IPS-20b (cell line): Measurements from ENCODE around the gene PROM1.

Source experiments
- H3K27ac ChIP-seq: one replicate; pipeline ENCODE4 v1.5.1; 2013; ENCODE audit warnings: low read length
- H3K27me3 ChIP-seq: 2 replicates; pipeline ENCODE4 v1.6.1; 2013; ENCODE audit warnings: mild to moderate bottlenecking, low read length, inconsistent platforms; ENCODE audit not compliant: insufficient read depth
- H3K36me3 ChIP-seq: 2 replicates; pipeline ENCODE4 v1.6.1; 2013; ENCODE audit warnings: low read depth, mild to moderate bottlenecking, inconsistent platforms, low read length, moderate library complexity; ENCODE audit not compliant: insufficient read depth
- H3K4me1 ChIP-seq: 2 replicates; pipeline ENCODE4 v1.6.1; 2013; ENCODE audit warnings: mild to moderate bottlenecking, control low read depth, inconsistent platforms, low read length, moderate library complexity; ENCODE audit not compliant: insufficient read depth
- H3K4me3 ChIP-seq: 2 replicates; pipeline ENCODE4 v1.5.1; 2013; ENCODE audit warnings: mild to moderate bottlenecking, low read length, inconsistent platforms
- H3K9ac ChIP-seq: 2 replicates; pipeline ENCODE4 v1.6.1; 2013; ENCODE audit warnings: low read depth, mild to moderate bottlenecking, inconsistent platforms, low read length, moderate library complexity
- H3K9me3 ChIP-seq: 2 replicates; pipeline ENCODE4 v1.6.1; 2013; ENCODE audit warnings: mild to moderate bottlenecking, low read depth, low read length, inconsistent platforms; ENCODE audit not compliant: insufficient read depth

PROM1 gene, protein sequence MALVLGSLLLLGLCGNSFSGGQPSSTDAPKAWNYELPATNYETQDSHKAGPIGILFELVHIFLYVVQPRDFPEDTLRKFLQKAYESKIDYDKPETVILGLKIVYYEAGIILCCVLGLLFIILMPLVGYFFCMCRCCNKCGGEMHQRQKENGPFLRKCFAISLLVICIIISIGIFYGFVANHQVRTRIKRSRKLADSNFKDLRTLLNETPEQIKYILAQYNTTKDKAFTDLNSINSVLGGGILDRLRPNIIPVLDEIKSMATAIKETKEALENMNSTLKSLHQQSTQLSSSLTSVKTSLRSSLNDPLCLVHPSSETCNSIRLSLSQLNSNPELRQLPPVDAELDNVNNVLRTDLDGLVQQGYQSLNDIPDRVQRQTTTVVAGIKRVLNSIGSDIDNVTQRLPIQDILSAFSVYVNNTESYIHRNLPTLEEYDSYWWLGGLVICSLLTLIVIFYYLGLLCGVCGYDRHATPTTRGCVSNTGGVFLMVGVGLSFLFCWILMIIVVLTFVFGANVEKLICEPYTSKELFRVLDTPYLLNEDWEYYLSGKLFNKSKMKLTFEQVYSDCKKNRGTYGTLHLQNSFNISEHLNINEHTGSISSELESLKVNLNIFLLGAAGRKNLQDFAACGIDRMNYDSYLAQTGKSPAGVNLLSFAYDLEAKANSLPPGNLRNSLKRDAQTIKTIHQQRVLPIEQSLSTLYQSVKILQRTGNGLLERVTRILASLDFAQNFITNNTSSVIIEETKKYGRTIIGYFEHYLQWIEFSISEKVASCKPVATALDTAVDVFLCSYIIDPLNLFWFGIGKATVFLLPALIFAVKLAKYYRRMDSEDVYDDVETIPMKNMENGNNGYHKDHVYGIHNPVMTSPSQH

DNA sequence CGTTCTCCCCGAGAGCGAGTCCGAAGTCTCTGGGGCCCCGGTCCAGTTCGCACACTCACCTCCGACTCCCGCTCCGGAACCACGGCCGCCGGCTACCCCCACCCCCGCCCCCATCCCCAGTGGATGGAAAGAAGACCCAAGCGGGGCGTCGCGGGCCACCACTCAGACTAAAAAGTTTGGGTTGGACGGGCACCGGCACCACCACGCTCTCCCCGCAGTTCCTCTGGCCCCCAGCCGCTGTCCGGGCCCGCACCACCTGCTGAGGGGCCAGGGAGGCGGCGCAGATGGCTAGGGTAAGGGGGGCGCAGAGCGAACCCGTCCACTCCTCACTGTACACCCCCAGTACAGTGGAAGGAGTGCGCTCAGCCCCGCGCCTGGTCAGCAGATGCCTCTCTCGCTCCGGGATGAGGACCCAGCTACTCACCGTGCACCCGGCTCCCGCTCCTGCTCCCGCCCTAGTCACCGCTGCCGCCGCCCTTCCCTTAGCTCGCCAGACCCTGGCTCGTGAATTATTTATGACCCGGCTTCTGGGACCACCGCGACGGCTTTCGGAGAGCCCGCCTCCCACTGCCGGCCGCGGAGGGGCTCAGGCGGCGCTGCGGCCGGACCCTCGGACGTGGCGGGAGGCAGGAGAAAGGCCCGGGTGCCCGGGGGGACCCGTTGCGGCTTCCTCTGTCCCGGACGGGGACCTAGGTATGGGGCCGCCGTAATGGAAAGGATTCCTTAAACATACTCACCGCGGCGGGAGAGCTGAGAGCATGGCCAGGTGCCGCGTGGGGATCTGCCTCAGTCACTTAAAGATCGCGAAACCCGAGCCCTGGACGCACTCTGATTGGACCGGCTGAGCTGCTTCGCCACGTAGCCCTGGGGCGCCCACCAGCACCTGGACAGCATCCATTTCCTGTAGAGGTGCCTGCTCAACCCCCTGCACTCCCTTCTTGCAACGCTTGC, at the start of gene PROM1:
TSS of gene PROM1 (minus strand) at position 783 of the 951 bp plus-strand sequence. CDS start 8,117 bp downstream, outside the sequence.
- peaks cover 51% of the 10 kb centered on the region for H3K27me3 ChIP-seq
- H3K9ac ChIP-seq, result peak within 1 kb of the TSS; percentile 96
- H3K9me3 ChIP-seq, result no peaks in the 10 kb centered on the region
- no peak within 1 kb of the TSS for H3K27ac ChIP-seq
- peaks cover 9% of the 10 kb centered on the region; the same call in 1 of the 2 replicates for H3K36me3 ChIP-seq
- peak within 1 kb of the TSS; percentile 93 for H3K4me3 ChIP-seq
- H3K4me1 ChIP-seq, result peaks cover 12% of the 10 kb centered on the region; the same call in 1 of the 2 replicates

DNA sequence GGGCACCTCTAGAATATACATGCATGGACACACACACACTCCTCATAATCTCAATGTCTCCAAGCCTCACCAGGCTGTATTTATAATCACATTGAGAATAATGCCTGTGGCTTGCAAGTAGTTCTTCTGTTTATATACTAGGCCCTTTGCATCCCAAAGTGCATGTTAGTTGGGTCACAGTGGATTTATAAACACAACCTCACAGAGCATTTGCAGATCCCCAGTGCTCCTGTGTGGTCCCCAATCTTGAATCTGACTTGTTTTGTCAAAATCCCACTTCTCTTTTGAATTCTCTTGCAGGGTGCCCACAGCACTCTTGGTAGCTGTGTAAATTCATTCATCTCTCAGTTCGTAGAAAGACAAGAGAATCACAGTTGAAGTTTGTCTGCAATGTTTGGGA, 49.6 kb upstream of the PROM1 start:
- Histone ChIP-seq H3K9ac (no peak overlapping the region), H3K36me3 (no peaks in the 10 kb centered on the region), H3K27ac (no peak overlapping the region), H3K4me3 (no peak overlapping the region), H3K4me1 (no peaks in the 10 kb centered on the region), H3K27me3 (no peaks in the 10 kb centered on the region), H3K9me3 (no peaks in the 10 kb centered on the region)

GRCh38 chr4:16131293-16131692, 47.5 kb upstream of the PROM1 start:
- Histone ChIP-seq H3K9ac (no peak overlapping the region), H3K36me3 (no peaks in the 10 kb centered on the region), H3K4me1 (no peaks in the 10 kb centered on the region), H3K9me3 (no peaks in the 10 kb centered on the region), H3K27me3 (no peaks in the 10 kb centered on the region), H3K4me3 (no peak overlapping the region), H3K27ac (no peak overlapping the region)

GRCh38 chr4:16129336-16129735, 45.5 kb upstream of the PROM1 start:
- H3K9me3 ChIP-seq, result no peaks in the 10 kb centered on the region
- no peak overlapping the region for H3K27ac ChIP-seq
- no peaks in the 10 kb centered on the region for H3K36me3 ChIP-seq
- no peaks in the 10 kb centered on the region for H3K4me1 ChIP-seq
- no peak overlapping the region for H3K4me3 ChIP-seq
- no peak overlapping the region for H3K9ac ChIP-seq
- no peaks in the 10 kb centered on the region for H3K27me3 ChIP-seq

DNA sequence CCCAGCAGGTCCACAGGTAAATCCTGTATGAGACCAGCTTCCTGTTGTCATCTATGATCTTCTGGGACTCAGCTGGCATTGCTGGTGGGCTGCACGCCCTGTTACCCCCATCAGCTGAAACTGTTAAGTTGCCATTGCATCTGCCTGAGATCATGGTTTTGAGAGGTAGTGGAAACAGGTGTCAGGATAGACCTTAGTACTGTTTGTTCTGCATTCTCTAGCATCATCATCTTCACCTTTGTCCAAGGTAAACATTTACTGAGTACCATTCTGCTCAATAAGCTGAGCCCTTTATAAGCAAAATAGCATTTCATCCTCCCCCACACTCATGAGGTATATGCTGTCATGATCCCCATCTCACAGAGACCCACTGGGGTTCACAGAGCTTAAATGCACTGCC, 42.9 kb upstream of the PROM1 start:
- Histone ChIP-seq H3K36me3 (no peaks in the 10 kb centered on the region), H3K4me3 (no peak overlapping the region), H3K9ac (no peak overlapping the region), H3K27ac (no peak overlapping the region), H3K27me3 (no peaks in the 10 kb centered on the region), H3K4me1 (no peaks in the 10 kb centered on the region), H3K9me3 (no peaks in the 10 kb centered on the region)

DNA sequence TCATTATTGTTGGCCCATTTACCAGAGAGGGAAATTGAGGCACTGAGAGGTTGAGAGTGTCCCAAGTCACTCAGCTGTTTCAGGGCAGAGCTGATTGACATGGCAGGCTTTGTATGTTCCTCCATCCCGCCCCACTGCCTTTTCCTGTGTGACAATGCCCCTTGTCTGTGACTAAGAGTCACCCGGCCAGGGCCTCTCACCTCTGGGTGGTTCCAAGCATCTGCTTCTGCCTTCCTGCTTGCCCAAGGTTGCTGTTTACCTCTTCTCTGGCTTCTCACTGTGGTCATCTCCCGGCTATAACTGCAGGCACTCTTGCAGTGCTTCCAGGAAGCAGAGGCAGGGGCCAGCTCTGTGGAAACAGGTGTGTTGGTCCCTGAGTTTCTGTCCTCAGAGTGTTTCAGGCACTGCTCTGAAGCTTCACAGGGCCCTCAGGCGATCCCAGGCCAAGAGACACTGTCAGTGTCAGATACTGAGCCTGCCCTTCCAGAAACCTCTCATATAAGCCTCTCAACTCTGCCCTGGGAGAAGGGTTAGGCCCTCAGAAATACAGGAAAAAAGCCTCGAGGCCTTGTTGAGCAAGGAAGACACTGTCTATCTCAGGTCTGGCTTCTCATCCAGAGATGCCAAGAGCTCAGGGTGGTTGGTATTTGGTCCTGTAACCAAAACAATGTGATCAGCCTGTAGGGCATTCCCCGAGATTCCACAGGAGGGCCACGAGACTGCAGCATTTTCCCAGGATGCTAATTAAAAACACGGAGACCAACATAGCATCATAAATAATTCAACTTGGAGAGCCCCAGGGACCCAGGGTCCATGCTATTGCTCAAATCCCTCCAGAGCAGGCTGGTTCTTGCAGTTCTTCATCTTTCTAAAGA, 42.0 kb upstream of the PROM1 start:
- no peak overlapping the region for H3K27ac ChIP-seq

GRCh38 chr4:16124232-16124631, 40.4 kb upstream of the PROM1 start:
- Histone ChIP-seq H3K27ac (no peak overlapping the region), H3K9me3 (no peaks in the 10 kb centered on the region), H3K9ac (no peak overlapping the region), H3K4me3 (no peak overlapping the region), H3K27me3 (no peaks in the 10 kb centered on the region), H3K4me1 (no peaks in the 10 kb centered on the region), H3K36me3 (no peaks in the 10 kb centered on the region)

More for the DNA sequence above, 42.0 kb upstream of the PROM1 start:
- Histone ChIP-seq H3K9ac (no peak overlapping the region), H3K36me3 (no peaks in the 10 kb centered on the region), H3K27me3 (no peaks in the 10 kb centered on the region), H3K4me1 (no peaks in the 10 kb centered on the region), H3K4me3 (no peak overlapping the region), H3K9me3 (no peaks in the 10 kb centered on the region)

DNA sequence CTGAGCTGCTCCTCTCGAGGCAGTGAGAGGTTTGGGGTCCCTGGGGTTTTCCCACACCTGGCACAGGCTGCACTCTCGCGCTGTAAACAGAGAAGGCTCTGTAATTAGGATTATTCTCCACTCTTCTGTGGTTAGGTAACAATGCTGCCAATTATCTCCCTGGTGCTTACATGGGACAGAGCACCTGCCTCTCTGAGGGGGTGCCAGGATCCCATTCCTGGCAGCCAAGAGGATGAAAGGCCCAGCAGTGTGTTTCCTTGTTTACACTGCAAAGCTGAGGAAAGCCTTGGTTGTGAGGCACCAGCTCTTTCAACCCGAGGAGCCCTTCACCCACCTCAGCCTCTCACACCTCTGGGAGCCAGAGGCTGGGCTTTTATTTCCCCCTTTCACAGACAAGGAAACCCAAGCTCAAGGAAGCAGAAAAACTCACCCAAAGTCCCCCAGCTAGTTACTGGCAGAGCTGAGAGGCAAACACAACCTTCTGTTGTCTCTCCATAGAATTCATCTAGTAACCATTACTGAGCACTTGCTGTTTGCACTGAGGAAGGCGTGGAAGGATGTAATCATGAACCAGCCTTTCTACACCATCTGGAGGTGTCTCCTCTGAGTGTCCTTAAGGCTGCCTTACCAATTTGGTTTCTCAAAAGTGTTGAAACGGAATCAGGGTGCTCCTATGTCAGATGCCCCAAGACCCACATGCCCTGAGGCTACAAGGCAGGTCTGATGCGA, 39.7 kb upstream of the PROM1 start:
- no peaks in the 10 kb centered on the region for H3K36me3 ChIP-seq
- no peaks in the 10 kb centered on the region for H3K4me1 ChIP-seq
- no peaks in the 10 kb centered on the region for H3K27me3 ChIP-seq
- H3K27ac ChIP-seq, result no peak overlapping the region
- no peak overlapping the region for H3K4me3 ChIP-seq
- no peak overlapping the region for H3K9ac ChIP-seq
- no peaks in the 10 kb centered on the region for H3K9me3 ChIP-seq

GRCh38 chr4:16122784-16123183, 39.0 kb upstream of the PROM1 start:
- no peak overlapping the region for H3K9ac ChIP-seq
- H3K4me1 ChIP-seq, result no peaks in the 10 kb centered on the region
- no peaks in the 10 kb centered on the region for H3K9me3 ChIP-seq
- H3K27ac ChIP-seq, result no peak overlapping the region
- no peak overlapping the region for H3K4me3 ChIP-seq
- H3K36me3 ChIP-seq, result no peaks in the 10 kb centered on the region
- no peaks in the 10 kb centered on the region for H3K27me3 ChIP-seq

- no peak overlapping the region for H3K9ac ChIP-seq
- no peaks in the 10 kb centered on the region for H3K4me1 ChIP-seq
- H3K4me3 ChIP-seq, result no peak overlapping the region
Measured at GRCh38 chr4:16122308-16122711, 38.5 kb upstream of the PROM1 start.

More at GRCh38 chr4:16122308-16122711, 38.5 kb upstream of the PROM1 start:
- no peak overlapping the region for H3K27ac ChIP-seq
- H3K9me3 ChIP-seq, result no peaks in the 10 kb centered on the region
- no peaks in the 10 kb centered on the region for H3K36me3 ChIP-seq
- H3K27me3 ChIP-seq, result no peaks in the 10 kb centered on the region
